Lower lobe of right lung (tissue), 2 donors: Measurements from ENCODE around the gene TEX13A. TPM values are rescaled to one million over a fixed set of nuclear protein-coding genes. Genes with fewer than 3 reads are reported as not detected.

Source experiments
- ATAC-seq, 2 donors: fragments of 200-7000 bp; cut with Tn5 transposase; one replicate each; pipeline ENCODE4 v1.9.1; 2020 to 2022; ENCODE audit warnings: mild to moderate bottlenecking in 2 of 2, moderate library complexity in 2 of 2
- DNase-seq: peaks from one replicate; pipeline ENCODE4 v3.0.0-alpha.2; 2020
- H3K27ac ChIP-seq: fragments of 200-600 bp; one replicate; pipeline ENCODE4 v1.8.0; 2022
- H3K27me3 ChIP-seq: fragments of 200-600 bp; one replicate; pipeline ENCODE4 v1.8.0; 2022; ENCODE audit warnings: low read depth
- H3K36me3 ChIP-seq: fragments of 200-600 bp; one replicate; pipeline ENCODE4 v1.8.0; 2022; ENCODE audit warnings: mild to moderate bottlenecking
- H3K4me1 ChIP-seq: fragments of 200-600 bp; one replicate; pipeline ENCODE4 v1.8.0; 2022
- H3K4me3 ChIP-seq: fragments of 200-600 bp; one replicate; pipeline ENCODE4 v1.8.0; 2022; ENCODE audit warnings: mild to moderate bottlenecking
- H3K9me3 ChIP-seq: fragments of 200-600 bp; one replicate; pipeline ENCODE4 v1.8.0; 2022
- intact Hi-C: fragments of 100-400 bp; cut with DNase I; formaldehyde crosslinking; loops from one replicate; pipeline ENCODE4 v1.11.0; 2022
- long read RNA-seq: library from polyadenylated mRNA; unstranded; transcript quantifications from one replicate; pipeline ENCODE4 v2.0.0, GENCODE V29; 2021
- total RNA-seq: library from RNA; stranded (reverse); fragmentation: NEBNext Ultra II Directional; extraction: Animal tissue kit (Norgen Biotek cat#: 25700); gene quantifications from one replicate; pipeline ENCODE4 v1.2.1, GENCODE V29; 2021
- TF ChIP-seq, protein P1 (sequence below): fragments of 200-600 bp; IDR thresholded peaks from one replicate; pipeline ENCODE4 v1.8.0; 2022; ENCODE audit warnings: antibody characterized with exemption, mild to moderate bottlenecking
- donor health status: DM: no; HTN: yes; CAD: no; lungs with severe emphysema.

TEX13A gene, protein sequence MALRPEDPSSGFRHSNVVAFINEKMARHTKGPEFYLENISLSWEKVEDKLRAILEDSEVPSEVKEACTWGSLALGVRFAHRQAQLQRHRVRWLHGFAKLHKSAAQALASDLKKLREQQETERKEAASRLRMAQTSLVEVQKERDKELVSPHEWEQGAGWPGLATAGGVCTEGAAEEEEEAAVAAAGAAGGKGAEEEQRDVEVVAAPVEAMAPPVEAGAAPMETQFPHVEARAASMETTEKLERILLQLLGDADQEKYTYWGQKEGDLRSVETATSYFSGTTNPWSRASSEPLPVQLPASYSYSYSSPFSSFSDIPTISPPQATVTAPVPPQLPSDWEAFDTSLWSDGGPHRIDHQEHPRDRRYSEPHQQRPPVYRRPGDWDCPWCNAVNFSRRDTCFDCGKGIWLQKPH
- not detected for total RNA-seq
- long read RNA-seq: 0 reads

DNA sequence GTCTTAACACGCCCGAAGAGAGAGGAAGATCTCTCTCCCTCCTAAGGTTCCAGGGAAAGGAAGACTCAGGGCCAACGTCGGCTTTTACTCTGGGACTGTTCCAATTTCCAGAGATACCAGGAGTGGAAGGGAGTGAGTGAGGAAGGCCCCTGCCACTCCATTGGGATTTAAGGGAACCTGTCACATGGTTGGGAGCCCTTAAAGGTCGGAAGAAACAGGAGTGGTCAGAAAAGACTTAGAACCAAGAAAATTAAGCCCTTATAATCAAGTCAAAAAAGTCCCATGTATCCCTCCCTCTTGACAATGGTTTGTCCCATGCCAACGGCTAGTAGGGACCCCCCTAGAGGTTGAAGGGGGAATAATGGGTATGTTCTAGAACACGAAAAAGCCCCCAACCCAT lies at the start of gene TEX13A:
TEX13A (minus strand) TSS at position 59 of the 400 bp plus-strand sequence. CDS start 297 bp downstream, outside the sequence.
- H3K4me3 ChIP-seq: no peak within 1 kb of the TSS
- H3K36me3 ChIP-seq: no peaks in the 10 kb centered on the region
- TF ChIP-seq, protein P1, sequence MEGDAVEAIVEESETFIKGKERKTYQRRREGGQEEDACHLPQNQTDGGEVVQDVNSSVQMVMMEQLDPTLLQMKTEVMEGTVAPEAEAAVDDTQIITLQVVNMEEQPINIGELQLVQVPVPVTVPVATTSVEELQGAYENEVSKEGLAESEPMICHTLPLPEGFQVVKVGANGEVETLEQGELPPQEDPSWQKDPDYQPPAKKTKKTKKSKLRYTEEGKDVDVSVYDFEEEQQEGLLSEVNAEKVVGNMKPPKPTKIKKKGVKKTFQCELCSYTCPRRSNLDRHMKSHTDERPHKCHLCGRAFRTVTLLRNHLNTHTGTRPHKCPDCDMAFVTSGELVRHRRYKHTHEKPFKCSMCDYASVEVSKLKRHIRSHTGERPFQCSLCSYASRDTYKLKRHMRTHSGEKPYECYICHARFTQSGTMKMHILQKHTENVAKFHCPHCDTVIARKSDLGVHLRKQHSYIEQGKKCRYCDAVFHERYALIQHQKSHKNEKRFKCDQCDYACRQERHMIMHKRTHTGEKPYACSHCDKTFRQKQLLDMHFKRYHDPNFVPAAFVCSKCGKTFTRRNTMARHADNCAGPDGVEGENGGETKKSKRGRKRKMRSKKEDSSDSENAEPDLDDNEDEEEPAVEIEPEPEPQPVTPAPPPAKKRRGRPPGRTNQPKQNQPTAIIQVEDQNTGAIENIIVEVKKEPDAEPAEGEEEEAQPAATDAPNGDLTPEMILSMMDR: no peak
- ATAC-seq (no peak), DNase-seq (no peak)
- H3K27ac ChIP-seq: no peak within 1 kb of the TSS
- no peaks in the 10 kb centered on the region for H3K9me3 ChIP-seq
- no peaks in the 10 kb centered on the region for H3K4me1 ChIP-seq
- intact Hi-C loops: no loop called here
- H3K27me3 ChIP-seq: no peaks in the 10 kb centered on the region

DNA sequence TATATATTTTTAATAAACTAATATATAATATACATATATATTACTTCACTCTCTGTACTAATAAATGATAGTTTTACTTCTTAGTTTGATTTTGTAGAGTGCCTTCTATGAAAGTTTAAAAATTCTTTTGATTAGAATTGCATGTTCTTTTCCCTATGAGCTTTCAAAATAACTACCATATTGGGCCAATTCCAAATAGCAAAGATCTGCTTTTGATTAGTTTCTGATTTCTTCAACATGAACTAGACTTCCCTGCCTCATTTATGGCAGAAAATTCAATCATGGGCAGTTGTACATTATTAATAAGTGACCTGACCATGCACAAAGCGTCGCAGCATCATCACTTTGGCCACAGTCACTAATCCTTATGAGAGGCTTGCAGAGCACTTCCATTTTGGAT lies 48.9 kb upstream of the TEX13A start:
- DNase-seq (no peak), ATAC-seq (no peak)
- no peaks in the 10 kb centered on the region for H3K4me1 ChIP-seq
- intact Hi-C loops: no loop called here
- H3K9me3 ChIP-seq: no peaks in the 10 kb centered on the region
- no peaks in the 10 kb centered on the region for H3K36me3 ChIP-seq
- TF ChIP-seq, protein P1: no peak
- no peak overlapping the region for H3K4me3 ChIP-seq
- no peak overlapping the region for H3K27ac ChIP-seq
- H3K27me3 ChIP-seq: no peaks in the 10 kb centered on the region

DNA sequence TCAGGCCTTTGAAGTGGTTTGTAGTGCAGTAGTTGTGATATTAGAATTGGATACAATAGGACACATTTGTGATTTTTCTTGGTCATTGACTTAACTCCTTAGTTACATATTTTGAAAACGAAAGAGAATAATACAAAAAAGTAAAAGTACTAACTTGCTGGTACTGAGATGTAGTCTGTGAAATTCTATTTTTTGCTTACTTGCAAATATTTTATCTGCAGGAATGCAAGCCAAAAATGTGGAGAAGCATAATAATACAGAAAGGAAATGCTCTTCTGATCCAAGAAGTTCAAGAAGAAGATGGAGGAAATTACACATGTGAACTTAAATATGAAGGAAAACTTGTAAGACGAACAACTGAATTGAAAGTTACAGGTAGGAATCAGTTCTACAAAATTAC lies 46.7 kb upstream of the TEX13A start:
- DNase-seq (no peak), ATAC-seq (no peak)
- Histone ChIP-seq H3K4me1 (no peaks in the 10 kb centered on the region), H3K36me3 (no peaks in the 10 kb centered on the region), H3K4me3 (no peak overlapping the region), H3K9me3 (no peaks in the 10 kb centered on the region), H3K27me3 (no peaks in the 10 kb centered on the region), H3K27ac (no peak overlapping the region)
- TF ChIP-seq, protein P1: no peak
- intact Hi-C loops: no loop called here

DNA sequence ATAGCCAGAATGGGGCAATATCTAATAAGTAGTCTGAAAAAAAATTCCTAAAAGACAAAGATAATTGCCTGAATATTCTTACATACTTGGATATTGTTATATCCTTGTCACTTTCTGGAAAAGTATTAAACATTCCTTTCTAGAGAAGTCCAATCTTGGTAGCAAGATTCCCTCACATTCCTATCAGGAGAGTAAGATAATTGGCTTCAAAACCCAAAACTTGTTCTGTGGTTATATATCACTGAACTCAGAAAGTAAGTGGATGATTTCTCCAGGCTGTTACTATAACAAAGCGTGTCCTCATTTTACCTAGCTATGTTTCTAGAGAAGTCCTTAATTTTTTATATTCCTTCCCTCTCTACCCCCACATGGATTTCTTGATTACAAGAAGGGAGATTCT lies 46.0 kb upstream of the TEX13A start:
- ATAC-seq: no peak
- intact Hi-C loops: no loop called here

DNA sequence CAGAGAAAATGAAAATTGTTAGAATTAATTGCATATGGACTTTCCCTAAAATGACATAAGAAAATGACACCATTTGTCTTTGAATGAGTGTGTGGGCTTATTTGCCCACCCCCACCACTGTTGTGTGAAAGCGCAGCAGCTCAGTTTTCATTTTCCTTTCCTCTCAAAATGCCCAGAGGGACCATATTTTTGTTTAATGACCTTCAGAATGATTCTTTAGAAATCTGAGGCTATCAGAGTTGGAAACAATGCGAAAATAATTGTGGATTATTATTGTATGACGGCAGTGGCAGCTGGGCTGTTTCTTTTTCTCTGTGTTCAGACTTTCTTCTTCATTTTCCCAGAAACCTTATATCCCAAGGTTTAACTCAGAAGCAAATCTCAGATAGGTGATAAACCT lies 44.6 kb upstream of the TEX13A start:
- DNase-seq: no peak
- intact Hi-C loops: no loop called here
- Histone ChIP-seq H3K4me1 (no peaks in the 10 kb centered on the region), H3K27ac (no peak overlapping the region), H3K4me3 (no peak overlapping the region), H3K27me3 (no peaks in the 10 kb centered on the region), H3K9me3 (no peaks in the 10 kb centered on the region), H3K36me3 (no peaks in the 10 kb centered on the region)
- TF ChIP-seq, protein P1: no peak
- no peak for ATAC-seq

More for the DNA sequence above, 46.0 kb upstream of the TEX13A start:
- no peaks in the 10 kb centered on the region for H3K27me3 ChIP-seq
- H3K9me3 ChIP-seq: no peaks in the 10 kb centered on the region
- H3K27ac ChIP-seq: no peak overlapping the region
- H3K4me3 ChIP-seq: no peak overlapping the region
- H3K4me1 ChIP-seq: no peaks in the 10 kb centered on the region
- no peak for DNase-seq
- no peaks in the 10 kb centered on the region for H3K36me3 ChIP-seq
- TF ChIP-seq, protein P1: no peak
